WTC11 (cell line): ENCODE results near the gene TPM4. TPM values are rescaled to one million over a fixed set of nuclear protein-coding genes. Genes with fewer than 3 reads are reported as not detected.

Source experiments
- CREB1 ChIP-seq: sonication (generic); formaldehyde crosslinking; IDR thresholded peaks from 2 replicates; pipeline ENCODE4 v1.8.0; 2023; ENCODE audit warnings: mild to moderate bottlenecking, missing genetic modification reagents
- IRF2 ChIP-seq: sonication (generic); formaldehyde crosslinking; IDR thresholded peaks from 2 replicates; pipeline ENCODE4 v1.8.0; 2022; ENCODE audit warnings: low read depth, missing genetic modification reagents, borderline replicate concordance
- MXD4 ChIP-seq: fragments of 250-450 bp; sonication (Bioruptor Pico); IDR thresholded peaks from 2 replicates; pipeline ENCODE4 v1.8.0; 2021; ENCODE audit warnings: mild to moderate bottlenecking, moderate library complexity, borderline replicate concordance
- NFATC4 ChIP-seq: fragments of 250-450 bp; sonication (Bioruptor Pico); IDR thresholded peaks from 2 replicates; pipeline ENCODE4 v1.9.0; 2021; ENCODE audit warnings: mild to moderate bottlenecking
- SMAD4 ChIP-seq: sonication (generic); formaldehyde crosslinking; IDR thresholded peaks from 2 replicates; pipeline ENCODE4 v1.8.0; 2022; ENCODE audit warnings: mild to moderate bottlenecking, missing genetic modification reagents
- TEAD1 ChIP-seq: sonication (generic); formaldehyde crosslinking; IDR thresholded peaks from 2 replicates; pipeline ENCODE4 v1.8.0; 2022; ENCODE audit warnings: mild to moderate bottlenecking, missing genetic modification reagents
- TEAD4 ChIP-seq: sonication (generic); formaldehyde crosslinking; IDR thresholded peaks from 2 replicates; pipeline ENCODE4 v1.8.0; 2022; ENCODE audit warnings: mild to moderate bottlenecking, missing genetic modification reagents
- ZBTB21 ChIP-seq: sonication (generic); formaldehyde crosslinking; IDR thresholded peaks from 2 replicates; pipeline ENCODE4 v1.8.1; 2023; ENCODE audit warnings: mild to moderate bottlenecking, missing genetic modification reagents, borderline replicate concordance
- ZNF121 ChIP-seq: sonication (generic); formaldehyde crosslinking; IDR thresholded peaks from 2 replicates; pipeline ENCODE4 v1.8.0; 2023; ENCODE audit warnings: missing genetic modification reagents
- ZNF138 ChIP-seq: sonication (generic); formaldehyde crosslinking; conservative IDR thresholded peaks from 2 replicates; pipeline ENCODE4 v1.8.1; 2022; ENCODE audit warnings: mild to moderate bottlenecking, moderate library complexity, missing genetic modification reagents
- ZNF263 ChIP-seq: sonication (generic); formaldehyde crosslinking; IDR thresholded peaks from 2 replicates; pipeline ENCODE4 v1.8.1; 2022; ENCODE audit warnings: low read depth, mild to moderate bottlenecking, moderate library complexity, missing genetic modification reagents
- total RNA-seq: library from RNA; stranded (reverse); gene quantifications from 3 replicates; pipeline ENCODE4 v1.2.3, GENCODE V29; 2021
- TF ChIP-seq, protein P1 (sequence below): sonication (generic); formaldehyde crosslinking; IDR thresholded peaks from 2 replicates; pipeline ENCODE4 v1.8.1; 2022; ENCODE audit warnings: mild to moderate bottlenecking, moderate library complexity, missing genetic modification reagents
- TF ChIP-seq, protein P2 (sequence below): fragments of 200-600 bp; IDR thresholded peaks from 2 replicates; pipeline ENCODE4 v1.8.0; 2022; ENCODE audit warnings: antibody characterized with exemption
- TF ChIP-seq, protein P3 (sequence below): sonication (generic); formaldehyde crosslinking; IDR thresholded peaks from 2 replicates; pipeline ENCODE4 v1.8.1; 2023; ENCODE audit warnings: mild to moderate bottlenecking, moderate library complexity, missing genetic modification reagents
- TF ChIP-seq, protein P4 (sequence below): sonication (generic); formaldehyde crosslinking; IDR thresholded peaks from 2 replicates; pipeline ENCODE4 v1.8.0; 2022; ENCODE audit warnings: missing genetic modification reagents
- TF ChIP-seq, protein P5 (sequence below): sonication (generic); formaldehyde crosslinking; IDR thresholded peaks from 2 replicates; pipeline ENCODE4 v1.8.0; 2022; ENCODE audit warnings: mild to moderate bottlenecking, missing genetic modification reagents
- TF ChIP-seq, protein P6 (sequence below): sonication (generic); formaldehyde crosslinking; IDR thresholded peaks from 2 replicates; pipeline ENCODE4 v1.8.1; 2022; ENCODE audit warnings: low read depth, missing genetic modification reagents, borderline replicate concordance
- TF ChIP-seq, protein P7 (sequence below): sonication (generic); formaldehyde crosslinking; IDR thresholded peaks from 2 replicates; pipeline ENCODE4 v1.8.1; 2023; ENCODE audit warnings: mild to moderate bottlenecking, missing genetic modification reagents, moderate library complexity
- TF ChIP-seq, protein P8 (sequence below): fragments of 250-450 bp; sonication (Bioruptor Pico); IDR thresholded peaks from 2 replicates; pipeline ENCODE4 v1.8.0; 2021; ENCODE audit warnings: mild to moderate bottlenecking
- TF ChIP-seq, protein P9 (sequence below): fragments of 250-450 bp; sonication (Bioruptor Pico); IDR thresholded peaks from 2 replicates; pipeline ENCODE4 v1.9.0; 2021; ENCODE audit warnings: moderate library complexity, mild to moderate bottlenecking, inconsistent platforms, borderline replicate concordance
- TF ChIP-seq, protein P10 (sequence below): sonication (generic); formaldehyde crosslinking; IDR thresholded peaks from 2 replicates; pipeline ENCODE4 v1.8.1; 2023; ENCODE audit warnings: mild to moderate bottlenecking, missing genetic modification reagents, borderline replicate concordance

TPM4 gene
- total RNA-seq, 1 experiment from 2014 or later, result 302 TPM

DNA sequence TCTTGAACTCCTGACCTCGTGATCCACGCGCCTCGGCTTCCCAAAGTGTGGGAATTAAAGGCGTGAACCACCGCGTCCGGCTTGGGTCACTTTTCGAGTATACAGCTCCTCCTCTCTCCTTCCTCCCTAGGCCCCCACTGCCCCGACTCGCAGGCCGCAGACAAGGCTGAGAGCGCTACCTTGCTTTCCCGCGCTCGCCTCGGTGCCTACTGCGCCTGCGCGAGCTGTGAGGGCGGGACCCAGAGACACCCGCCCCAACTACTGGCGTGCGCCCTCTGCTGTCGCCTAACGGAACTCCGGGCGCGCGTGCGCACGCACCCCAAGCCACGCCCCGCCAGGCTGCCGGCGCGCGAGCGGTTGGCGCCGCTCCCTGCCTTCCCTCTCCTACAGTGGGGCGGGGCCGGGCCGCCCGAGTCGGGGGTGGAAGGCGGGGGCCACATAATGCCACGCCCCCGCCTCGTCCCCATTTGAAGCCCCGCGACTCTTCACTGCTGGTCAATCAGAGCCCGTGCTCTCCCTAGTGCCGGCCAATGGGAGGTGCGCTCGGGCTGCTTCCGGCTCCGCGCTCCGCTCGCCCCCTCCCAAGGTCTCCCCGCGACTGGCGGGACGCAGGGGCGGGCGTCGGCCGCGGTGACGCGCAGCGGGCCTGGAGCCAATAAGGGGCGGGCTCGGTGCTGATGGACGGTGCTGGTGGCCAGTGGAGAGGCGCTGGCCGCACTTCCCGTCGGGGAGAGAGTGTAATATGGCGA is 35.0 kb downstream of the TPM4 start, which contains the start of gene RAB8A (continued):
- TF ChIP-seq SMAD4 (CRISPR knock-in tag) (no peak), ZNF121 (CRISPR knock-in tag) (no peak), CREB1 (CRISPR knock-in tag) (no peak), ZNF263 (CRISPR knock-in tag) (no peak), MXD4 (no peak), TEAD1 (CRISPR knock-in tag) (no peak), TEAD4 (CRISPR knock-in tag) (no peak), ZBTB21 (no peak; the same call in 1 of the 2 replicates), ZNF138 (CRISPR knock-in tag) (no peak), NFATC4 (no peak), IRF2 (CRISPR knock-in tag) (no peak)
- TF ChIP-seq, protein P1, sequence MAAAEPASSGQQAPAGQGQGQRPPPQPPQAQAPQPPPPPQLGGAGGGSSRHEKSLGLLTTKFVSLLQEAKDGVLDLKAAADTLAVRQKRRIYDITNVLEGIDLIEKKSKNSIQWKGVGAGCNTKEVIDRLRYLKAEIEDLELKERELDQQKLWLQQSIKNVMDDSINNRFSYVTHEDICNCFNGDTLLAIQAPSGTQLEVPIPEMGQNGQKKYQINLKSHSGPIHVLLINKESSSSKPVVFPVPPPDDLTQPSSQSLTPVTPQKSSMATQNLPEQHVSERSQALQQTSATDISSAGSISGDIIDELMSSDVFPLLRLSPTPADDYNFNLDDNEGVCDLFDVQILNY, result peak; percentile 99
- TF ChIP-seq, protein P2, sequence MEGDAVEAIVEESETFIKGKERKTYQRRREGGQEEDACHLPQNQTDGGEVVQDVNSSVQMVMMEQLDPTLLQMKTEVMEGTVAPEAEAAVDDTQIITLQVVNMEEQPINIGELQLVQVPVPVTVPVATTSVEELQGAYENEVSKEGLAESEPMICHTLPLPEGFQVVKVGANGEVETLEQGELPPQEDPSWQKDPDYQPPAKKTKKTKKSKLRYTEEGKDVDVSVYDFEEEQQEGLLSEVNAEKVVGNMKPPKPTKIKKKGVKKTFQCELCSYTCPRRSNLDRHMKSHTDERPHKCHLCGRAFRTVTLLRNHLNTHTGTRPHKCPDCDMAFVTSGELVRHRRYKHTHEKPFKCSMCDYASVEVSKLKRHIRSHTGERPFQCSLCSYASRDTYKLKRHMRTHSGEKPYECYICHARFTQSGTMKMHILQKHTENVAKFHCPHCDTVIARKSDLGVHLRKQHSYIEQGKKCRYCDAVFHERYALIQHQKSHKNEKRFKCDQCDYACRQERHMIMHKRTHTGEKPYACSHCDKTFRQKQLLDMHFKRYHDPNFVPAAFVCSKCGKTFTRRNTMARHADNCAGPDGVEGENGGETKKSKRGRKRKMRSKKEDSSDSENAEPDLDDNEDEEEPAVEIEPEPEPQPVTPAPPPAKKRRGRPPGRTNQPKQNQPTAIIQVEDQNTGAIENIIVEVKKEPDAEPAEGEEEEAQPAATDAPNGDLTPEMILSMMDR, result peak; percentile 86
- TF ChIP-seq, protein P3, sequence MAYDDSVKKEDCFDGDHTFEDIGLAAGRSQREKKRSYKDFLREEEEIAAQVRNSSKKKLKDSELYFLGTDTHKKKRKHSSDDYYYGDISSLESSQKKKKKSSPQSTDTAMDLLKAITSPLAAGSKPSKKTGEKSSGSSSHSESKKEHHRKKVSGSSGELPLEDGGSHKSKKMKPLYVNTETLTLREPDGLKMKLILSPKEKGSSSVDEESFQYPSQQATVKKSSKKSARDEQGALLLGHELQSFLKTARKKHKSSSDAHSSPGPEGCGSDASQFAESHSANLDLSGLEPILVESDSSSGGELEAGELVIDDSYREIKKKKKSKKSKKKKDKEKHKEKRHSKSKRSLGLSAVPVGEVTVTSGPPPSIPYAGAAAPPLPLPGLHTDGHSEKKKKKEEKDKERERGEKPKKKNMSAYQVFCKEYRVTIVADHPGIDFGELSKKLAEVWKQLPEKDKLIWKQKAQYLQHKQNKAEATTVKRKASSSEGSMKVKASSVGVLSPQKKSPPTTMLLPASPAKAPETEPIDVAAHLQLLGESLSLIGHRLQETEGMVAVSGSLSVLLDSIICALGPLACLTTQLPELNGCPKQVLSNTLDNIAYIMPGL (CRISPR knock-in tag), result peak; percentile 84; the same call in 1 of the 2 replicates
- TF ChIP-seq, protein P4, sequence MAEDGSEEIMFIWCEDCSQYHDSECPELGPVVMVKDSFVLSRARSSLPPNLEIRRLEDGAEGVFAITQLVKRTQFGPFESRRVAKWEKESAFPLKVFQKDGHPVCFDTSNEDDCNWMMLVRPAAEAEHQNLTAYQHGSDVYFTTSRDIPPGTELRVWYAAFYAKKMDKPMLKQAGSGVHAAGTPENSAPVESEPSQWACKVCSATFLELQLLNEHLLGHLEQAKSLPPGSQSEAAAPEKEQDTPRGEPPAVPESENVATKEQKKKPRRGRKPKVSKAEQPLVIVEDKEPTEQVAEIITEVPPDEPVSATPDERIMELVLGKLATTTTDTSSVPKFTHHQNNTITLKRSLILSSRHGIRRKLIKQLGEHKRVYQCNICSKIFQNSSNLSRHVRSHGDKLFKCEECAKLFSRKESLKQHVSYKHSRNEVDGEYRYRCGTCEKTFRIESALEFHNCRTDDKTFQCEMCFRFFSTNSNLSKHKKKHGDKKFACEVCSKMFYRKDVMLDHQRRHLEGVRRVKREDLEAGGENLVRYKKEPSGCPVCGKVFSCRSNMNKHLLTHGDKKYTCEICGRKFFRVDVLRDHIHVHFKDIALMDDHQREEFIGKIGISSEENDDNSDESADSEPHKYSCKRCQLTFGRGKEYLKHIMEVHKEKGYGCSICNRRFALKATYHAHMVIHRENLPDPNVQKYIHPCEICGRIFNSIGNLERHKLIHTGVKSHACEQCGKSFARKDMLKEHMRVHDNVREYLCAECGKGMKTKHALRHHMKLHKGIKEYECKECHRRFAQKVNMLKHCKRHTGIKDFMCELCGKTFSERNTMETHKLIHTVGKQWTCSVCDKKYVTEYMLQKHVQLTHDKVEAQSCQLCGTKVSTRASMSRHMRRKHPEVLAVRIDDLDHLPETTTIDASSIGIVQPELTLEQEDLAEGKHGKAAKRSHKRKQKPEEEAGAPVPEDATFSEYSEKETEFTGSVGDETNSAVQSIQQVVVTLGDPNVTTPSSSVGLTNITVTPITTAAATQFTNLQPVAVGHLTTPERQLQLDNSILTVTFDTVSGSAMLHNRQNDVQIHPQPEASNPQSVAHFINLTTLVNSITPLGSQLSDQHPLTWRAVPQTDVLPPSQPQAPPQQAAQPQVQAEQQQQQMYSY (CRISPR knock-in tag), result no peak; the same call in 1 of the 2 replicates
- TF ChIP-seq, protein P5, sequence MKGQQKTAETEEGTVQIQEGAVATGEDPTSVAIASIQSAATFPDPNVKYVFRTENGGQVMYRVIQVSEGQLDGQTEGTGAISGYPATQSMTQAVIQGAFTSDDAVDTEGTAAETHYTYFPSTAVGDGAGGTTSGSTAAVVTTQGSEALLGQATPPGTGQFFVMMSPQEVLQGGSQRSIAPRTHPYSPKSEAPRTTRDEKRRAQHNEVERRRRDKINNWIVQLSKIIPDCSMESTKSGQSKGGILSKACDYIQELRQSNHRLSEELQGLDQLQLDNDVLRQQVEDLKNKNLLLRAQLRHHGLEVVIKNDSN (CRISPR knock-in tag), result no peak
- TF ChIP-seq, protein P6, sequence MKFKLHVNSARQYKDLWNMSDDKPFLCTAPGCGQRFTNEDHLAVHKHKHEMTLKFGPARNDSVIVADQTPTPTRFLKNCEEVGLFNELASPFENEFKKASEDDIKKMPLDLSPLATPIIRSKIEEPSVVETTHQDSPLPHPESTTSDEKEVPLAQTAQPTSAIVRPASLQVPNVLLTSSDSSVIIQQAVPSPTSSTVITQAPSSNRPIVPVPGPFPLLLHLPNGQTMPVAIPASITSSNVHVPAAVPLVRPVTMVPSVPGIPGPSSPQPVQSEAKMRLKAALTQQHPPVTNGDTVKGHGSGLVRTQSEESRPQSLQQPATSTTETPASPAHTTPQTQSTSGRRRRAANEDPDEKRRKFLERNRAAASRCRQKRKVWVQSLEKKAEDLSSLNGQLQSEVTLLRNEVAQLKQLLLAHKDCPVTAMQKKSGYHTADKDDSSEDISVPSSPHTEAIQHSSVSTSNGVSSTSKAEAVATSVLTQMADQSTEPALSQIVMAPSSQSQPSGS (CRISPR knock-in tag), result no peak
- TF ChIP-seq, protein P7, sequence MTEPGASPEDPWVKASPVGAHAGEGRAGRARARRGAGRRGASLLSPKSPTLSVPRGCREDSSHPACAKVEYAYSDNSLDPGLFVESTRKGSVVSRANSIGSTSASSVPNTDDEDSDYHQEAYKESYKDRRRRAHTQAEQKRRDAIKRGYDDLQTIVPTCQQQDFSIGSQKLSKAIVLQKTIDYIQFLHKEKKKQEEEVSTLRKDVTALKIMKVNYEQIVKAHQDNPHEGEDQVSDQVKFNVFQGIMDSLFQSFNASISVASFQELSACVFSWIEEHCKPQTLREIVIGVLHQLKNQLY (CRISPR knock-in tag), result no peak
- TF ChIP-seq, protein P8, sequence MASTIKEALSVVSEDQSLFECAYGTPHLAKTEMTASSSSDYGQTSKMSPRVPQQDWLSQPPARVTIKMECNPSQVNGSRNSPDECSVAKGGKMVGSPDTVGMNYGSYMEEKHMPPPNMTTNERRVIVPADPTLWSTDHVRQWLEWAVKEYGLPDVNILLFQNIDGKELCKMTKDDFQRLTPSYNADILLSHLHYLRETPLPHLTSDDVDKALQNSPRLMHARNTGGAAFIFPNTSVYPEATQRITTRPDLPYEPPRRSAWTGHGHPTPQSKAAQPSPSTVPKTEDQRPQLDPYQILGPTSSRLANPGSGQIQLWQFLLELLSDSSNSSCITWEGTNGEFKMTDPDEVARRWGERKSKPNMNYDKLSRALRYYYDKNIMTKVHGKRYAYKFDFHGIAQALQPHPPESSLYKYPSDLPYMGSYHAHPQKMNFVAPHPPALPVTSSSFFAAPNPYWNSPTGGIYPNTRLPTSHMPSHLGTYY (CRISPR knock-in tag), result no peak
- TF ChIP-seq, protein P9, sequence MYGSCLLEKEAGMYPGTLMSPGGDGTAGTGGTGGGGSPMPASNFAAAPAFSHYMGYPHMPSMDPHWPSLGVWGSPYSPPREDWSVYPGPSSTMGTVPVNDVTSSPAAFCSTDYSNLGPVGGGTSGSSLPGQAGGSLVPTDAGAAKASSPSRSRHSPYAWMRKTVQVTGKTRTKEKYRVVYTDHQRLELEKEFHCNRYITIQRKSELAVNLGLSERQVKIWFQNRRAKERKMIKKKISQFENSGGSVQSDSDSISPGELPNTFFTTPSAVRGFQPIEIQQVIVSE (CRISPR knock-in tag), result no peak
- TF ChIP-seq, protein P10, sequence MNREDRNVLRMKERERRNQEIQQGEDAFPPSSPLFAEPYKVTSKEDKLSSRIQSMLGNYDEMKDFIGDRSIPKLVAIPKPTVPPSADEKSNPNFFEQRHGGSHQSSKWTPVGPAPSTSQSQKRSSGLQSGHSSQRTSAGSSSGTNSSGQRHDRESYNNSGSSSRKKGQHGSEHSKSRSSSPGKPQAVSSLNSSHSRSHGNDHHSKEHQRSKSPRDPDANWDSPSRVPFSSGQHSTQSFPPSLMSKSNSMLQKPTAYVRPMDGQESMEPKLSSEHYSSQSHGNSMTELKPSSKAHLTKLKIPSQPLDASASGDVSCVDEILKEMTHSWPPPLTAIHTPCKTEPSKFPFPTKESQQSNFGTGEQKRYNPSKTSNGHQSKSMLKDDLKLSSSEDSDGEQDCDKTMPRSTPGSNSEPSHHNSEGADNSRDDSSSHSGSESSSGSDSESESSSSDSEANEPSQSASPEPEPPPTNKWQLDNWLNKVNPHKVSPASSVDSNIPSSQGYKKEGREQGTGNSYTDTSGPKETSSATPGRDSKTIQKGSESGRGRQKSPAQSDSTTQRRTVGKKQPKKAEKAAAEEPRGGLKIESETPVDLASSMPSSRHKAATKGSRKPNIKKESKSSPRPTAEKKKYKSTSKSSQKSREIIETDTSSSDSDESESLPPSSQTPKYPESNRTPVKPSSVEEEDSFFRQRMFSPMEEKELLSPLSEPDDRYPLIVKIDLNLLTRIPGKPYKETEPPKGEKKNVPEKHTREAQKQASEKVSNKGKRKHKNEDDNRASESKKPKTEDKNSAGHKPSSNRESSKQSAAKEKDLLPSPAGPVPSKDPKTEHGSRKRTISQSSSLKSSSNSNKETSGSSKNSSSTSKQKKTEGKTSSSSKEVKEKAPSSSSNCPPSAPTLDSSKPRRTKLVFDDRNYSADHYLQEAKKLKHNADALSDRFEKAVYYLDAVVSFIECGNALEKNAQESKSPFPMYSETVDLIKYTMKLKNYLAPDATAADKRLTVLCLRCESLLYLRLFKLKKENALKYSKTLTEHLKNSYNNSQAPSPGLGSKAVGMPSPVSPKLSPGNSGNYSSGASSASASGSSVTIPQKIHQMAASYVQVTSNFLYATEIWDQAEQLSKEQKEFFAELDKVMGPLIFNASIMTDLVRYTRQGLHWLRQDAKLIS (CRISPR knock-in tag), result no peak
